ENCODE data around the gene DNAJC18.

DNA sequence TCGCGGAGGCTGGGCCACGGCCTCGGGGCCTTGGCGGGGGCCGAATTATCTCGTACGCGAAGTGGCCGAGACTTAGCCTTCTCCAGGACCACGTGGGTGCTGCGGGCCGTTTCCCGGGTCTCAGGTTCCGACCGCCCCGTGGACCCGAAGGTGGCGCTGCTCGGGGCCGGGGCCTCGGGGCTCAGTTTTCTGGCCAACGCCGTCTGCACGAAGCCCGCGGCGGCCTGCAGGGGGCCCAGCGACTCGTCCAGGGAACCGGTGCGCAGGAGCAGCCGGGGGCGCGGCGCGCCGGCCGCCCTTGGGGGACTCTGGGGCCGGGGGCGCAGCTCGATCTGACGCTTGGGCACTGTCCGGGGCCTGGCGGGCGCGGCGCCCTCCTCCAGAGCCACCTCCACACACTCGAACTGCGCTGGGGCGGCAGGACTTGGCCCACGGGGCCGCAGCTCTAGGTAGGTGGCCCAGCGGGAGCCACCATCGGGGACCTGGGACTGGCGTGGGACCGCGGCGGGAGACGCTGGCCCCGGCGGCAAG, 45.1 kb downstream of the DNAJC18 start:
- TF ChIP-seq POLR2A (IDR thresholded peaks at IDR 0.05; ENCODE audit: low read length) (no peak), GATA1 (IDR thresholded peaks at IDR 0.05; ENCODE audit: low read depth, low read length) (no peak)
